ENCODE measurements around the gene PPP1R15A.
"Not testable (repeated sequence)": the region's sequence is repeated elsewhere in the genome, so short reads cannot be mapped to it uniquely, and the experiment has no call there.

PPP1R15A gene

DNA sequence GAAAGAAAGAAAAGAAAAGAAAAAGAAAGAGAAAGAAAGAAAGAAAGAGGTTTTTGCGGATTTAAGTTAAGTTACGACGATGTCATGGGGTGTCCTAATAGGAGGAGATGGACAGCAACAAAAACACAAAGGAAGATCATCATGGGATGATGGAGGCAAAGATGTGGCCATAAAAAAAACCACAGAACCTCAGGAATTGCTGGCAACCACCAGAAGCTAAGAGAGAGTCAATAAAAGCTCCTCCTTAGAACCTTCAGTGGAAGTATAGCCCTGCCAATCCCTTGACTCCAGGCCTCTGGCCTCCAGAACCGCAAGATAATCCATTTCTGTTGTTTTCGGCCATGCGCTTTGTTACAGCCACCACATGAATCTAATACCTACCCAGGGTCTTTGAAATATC lies 15.3 kb upstream of the PPP1R15A start:
- no peak for DNase-seq (ENCODE audit: low read depth, low spot score)
- H3K4me3 ChIP-seq (ENCODE audit: low read length) = no peak overlapping the region

DNA sequence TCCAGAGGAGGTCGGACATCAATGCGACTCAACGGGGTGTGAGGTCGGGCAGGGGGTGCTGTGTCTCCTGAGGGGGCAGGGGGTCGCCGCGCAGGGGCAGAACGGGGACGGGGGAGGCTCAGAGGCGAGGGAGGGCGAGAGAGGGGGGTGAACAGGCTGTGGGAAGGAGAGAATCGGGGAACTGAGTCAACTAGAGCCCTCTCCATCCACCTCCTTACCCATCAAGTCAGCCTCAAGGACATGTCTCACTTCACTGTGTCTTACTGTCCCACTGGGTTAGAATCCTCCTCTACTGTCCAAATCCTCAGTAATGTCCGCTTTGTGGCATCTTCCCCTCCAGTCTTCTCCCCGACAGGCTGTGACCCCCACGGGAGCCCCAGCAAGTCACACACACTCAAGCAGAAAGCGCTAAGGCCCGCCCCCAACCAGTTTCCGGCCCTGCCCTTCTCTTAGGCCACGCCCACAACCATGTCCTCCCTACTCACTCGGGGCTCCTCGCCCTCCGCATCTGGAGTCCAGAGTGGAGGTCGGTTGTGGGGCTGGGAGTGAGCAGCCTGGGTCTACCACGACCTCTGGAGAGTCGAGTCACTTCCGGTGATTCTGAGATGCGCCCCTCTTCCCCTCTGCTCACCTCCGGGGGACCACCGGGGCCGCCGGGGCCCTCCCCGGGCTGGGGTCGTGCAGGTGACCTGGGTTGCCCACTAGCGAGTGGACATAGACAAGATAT lies 13.1 kb upstream of the PPP1R15A start:
- peak; percentile 63 for DNase-seq (ENCODE audit: low read depth, low spot score)
- H3K4me3 ChIP-seq (ENCODE audit: low read length) = peak overlapping the region; percentile 63

DNA sequence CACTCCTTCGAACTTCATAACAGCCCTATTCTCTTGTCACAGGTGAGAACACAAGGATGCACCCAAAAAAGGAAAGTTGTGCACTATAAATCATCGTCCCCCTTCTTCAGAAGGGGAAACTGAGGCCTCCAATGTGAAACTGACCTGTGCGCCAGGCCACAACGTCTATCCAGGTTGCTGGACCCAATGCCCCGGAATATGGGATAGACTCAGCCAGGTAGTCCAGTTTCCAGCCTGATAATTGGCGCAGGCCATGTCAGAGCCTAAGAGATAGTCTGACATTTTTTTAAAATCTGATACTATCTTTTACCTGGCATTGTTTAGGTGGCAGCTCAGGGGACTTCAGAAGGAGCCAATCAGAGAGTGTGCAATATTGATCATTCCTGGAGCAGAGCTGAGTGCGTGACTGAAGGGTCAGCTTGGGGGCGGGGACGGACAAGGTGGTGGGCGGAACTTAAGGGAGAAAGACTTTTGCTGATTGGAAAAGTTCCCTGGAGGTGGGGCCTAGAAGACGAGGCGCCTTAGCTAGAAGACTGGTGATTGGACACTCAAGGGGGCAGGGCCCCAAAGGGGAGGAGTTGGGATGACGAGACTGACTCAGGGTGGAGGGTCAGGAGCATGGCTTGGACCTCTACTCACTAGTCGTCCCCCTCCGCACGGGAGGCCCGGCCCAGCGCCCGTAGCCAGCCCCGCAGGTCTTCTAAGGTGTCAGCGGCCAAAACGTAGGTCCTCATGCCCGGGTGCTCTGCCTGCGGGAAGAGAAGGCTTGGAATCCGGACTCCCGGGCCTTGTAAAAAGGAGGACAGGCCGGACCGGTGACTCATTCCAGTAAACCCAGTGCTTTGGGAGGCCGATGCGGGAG lies 12.3 kb upstream of the PPP1R15A start:
- DNase-seq (ENCODE audit: low read depth, low spot score) = no peak
- peak overlapping the region; percentile 63 for H3K4me3 ChIP-seq (ENCODE audit: low read length)

DNA sequence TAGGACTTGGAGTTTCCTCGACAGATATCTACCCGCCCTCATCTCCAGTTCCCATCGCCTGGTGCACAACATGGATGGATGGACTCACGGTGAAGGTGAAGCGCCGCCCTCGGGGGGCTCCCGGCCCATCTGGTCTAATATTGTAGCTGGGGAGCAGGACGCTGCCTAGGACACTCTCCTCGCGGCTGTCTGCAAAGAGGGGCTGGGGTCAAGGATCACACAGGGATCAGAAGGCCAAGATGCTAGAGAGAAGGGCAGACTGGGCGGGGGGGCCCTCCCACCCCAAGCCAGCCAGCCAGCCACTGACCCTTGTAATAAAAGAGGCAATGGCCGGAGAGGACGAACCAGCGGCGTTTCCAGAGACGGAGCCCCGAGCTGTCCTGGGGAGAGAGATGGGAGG lies 10.9 kb upstream of the PPP1R15A start:
- H3K4me3 ChIP-seq (ENCODE audit: low read length) = no peak overlapping the region
- no peak for DNase-seq (ENCODE audit: low read depth, low spot score)

DNA sequence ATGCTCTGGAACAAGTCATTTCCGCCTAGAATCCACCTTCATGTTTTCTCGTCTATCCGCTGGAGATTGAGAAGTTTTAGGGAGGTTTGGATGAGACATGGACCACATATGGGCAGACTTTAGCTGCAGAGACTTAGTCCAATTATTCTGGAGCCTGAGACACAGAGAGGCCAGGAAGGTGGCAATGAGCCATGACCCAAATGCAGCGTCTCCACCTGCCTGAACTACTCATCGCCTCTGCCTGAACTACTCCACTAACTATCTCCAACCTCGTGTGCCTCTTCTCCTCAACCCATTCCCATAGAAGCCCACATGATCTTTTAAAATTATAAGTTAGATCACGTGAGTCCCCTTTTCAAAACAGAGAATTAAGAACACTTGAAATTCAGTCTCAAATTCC lies 9.4 kb upstream of the PPP1R15A start:
- no peak overlapping the region for H3K4me3 ChIP-seq (ENCODE audit: low read length)
- DNase-seq (ENCODE audit: low read depth, low spot score) = no peak

DNA sequence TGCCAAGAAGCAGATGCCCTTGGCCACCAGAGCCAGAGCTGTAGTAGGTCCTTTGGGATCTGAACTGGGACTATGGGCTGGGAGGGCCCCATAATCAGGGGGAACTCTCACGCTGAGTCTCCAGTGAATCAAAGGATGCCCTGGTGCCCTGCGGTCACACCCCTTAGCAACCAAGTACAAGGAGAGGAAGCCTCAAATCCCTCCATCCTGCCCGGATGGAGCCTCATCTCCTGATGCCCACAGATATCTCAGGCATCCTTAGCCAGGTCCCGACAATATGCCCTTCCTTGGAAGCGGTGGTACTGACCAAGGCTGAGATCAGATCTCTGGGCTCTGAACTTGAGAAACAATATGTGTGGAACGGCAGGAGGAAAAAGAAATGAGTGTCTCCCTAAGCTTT lies 5.5 kb upstream of the PPP1R15A start:
- H3K4me3 ChIP-seq (ENCODE audit: low read length) = no peak overlapping the region
- DNase-seq (ENCODE audit: low read depth, low spot score) = no peak

DNA sequence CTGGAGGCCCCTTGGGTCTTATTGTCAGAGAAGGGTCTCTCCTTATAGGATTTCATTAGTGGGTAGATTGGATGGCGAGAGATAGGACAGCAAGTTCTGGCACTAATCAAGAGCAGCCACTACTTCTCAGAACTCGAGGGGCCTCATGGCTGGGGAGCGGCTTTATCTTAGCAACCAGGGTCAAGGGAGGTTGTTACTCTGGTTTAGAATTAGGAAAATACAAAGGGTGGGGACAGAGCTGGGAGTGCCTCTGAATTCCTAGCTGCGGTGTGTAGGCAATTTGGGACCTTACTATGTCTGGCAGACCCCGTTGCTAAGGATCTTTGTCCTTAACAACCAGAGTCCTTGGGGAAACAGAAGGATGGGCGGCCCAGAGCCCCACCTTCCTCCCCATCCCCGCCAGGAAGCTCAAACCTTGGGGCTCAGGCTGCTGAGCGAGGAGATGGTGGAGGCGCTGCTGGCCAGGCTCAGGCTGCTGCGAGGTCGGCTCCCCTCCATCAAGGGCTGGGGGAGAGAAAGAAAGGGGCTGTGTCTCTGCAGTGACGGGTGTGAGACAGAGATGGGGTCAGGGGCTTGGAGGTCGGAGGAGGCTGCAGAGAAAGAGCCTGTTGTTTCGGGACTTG lies 5.0 kb upstream of the PPP1R15A start:
- no peak overlapping the region for H3K4me3 ChIP-seq (ENCODE audit: low read length)
- DNase-seq (ENCODE audit: low read depth, low spot score) = no peak

DNA sequence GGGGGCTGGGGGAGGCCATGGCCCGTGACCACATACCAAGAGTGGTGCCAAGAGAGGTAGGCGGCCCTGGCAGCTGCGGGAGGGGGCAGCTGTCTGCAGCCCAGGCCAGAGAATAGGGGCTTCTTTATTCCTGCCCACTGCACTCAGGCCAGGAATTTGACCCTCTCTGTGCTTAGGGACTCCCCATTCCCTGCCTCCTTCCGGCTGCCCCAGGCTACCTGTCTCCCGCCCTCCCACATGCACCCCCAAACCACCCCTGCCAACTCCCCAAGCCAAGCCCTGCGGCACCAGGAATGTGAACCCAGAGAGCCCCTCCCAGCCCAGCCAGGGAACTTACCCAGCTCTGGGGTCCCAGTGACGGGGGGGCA lies 4.5 kb upstream of the PPP1R15A start:
- no peak for DNase-seq (ENCODE audit: low read depth, low spot score)
- no peak overlapping the region for H3K4me3 ChIP-seq (ENCODE audit: low read length)

DNA sequence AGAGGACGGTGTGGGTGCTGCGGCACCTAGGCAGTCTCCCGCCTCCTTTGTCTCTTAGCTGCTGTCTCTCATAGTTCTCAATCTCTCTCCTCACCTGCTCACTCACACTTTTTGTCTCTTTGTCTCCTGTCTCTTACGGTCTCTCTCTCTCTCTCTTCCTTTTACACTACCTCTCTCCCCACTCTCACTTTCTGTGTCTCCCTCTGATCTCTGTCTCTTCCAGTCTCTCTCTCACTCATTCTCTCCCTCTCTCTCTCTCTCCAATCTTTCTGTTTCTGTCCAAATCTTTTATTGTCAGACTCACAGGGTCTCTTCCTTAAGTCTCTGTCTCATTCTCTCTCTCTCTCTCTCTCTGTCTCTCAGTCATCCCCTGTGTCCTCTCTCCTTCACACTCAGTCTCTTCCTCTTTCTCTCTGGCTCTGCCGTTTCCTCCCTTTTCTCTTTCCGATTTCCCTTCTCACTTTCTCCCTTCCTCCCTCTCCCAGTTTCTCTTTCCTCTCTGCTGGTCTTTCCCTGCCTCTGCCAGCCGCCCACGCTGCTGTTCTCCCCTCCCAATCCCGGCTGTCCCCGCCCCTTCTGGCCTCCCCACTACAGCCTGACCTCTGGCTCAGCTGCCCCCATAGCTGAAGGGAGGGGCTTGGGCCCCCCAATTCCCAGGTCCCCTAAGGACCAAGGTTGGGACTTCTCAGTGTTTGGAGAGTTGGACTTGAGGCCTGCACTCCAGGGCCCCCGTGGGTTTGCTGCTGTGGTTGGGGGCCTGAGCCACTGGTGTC lies 3.9 kb upstream of the PPP1R15A start, which contains the start of gene PLEKHA4:
Gene PLEKHA4, minus strand, starts transcription at position 504 of the 773 bp plus-strand sequence. CDS start 997 bp downstream, outside the sequence.
- DNase-seq (ENCODE audit: low read depth, low spot score) = no peak
- H3K4me3 ChIP-seq (ENCODE audit: low read length) = no peak within 1 kb of the TSS

DNA sequence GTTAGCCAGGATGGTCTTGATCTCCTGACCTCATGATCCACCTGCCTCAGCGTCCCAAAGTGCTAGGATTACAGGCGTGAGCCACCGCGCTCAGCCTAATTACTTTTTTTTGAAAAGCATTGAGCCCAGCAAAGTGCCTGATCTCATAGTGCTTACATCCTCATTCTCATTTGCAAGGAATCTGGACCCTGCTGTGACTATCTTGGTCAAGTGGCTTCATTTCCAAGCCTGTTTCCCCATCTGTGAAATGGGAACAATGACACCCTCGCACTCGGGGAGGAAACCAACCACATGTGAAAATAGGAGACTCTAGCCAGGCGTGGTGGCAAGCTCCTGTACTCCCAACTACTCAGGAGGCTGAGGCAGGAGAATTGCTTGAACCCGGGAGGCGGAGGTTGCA lies 2.2 kb upstream of the PPP1R15A start:
- no peak for DNase-seq (ENCODE audit: low read depth, low spot score)
- H3K4me3 ChIP-seq (ENCODE audit: low read length) = no peak overlapping the region

DNA sequence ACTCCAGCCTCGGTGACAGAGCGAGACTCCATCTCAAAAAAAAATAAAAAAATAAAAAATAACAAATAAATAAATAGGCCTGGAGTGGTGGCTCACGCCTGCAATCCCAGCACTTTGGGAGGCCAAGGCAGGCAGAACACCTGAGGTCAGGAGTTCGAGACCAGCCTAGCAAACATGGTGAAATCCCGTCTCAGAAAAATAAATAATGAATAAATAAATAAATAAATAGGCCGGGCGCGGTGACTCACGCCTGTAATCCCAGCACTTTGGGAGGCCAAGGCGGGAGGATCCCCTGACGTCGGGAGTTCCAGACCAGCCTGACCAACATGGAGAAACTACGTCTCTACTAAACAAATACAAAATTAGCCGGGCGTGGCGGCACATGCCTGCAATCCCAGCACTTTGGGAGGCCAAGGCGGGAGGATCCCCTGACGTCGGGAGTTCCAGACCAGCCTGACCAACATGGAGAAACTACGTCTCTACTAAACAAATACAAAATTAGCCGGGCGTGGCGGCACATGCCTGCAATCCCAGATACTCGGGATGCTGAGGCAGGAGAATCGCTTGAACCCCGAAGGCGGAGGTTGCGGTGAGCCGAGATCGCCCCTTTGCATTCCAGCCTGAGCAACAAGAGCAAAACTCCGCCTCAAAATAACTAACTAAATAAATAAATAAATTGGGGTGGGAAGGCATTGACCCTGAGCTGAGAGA lies 595 bp upstream of the PPP1R15A start:
- peak overlapping the region; percentile 92 for H3K4me3 ChIP-seq (ENCODE audit: low read length)
- not testable (repeated sequence) for DNase-seq (ENCODE audit: low read depth, low spot score)

DNA sequence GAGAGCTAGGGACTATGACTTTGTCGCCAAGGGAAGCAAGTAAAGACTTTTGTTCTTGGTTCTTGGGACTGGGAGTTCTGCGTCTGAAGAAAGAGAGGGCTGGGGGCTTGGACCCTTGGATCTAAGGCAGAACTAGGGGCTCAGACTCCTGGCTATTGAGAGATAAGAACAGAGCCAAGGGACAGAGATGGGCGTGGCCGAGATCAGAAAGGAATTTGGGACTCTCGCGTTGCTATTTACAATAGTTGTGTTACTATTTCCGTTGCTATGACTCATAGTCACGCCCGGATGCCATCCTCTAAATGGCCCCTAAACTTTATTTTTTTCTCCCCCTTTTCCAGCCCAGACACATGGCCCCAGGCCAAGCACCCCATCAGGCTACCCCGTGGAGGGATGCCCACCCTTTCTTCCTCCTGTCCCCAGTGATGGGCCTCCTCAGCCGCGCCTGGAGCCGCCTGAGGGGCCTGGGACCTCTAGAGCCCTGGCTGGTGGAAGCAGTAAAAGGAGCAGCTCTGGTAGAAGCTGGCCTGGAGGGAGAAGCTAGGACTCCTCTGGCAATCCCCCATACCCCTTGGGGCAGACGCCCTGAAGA lies 759 bp downstream of the PPP1R15A start:
- peak; percentile 72 for DNase-seq (ENCODE audit: low read depth, low spot score)
- peak overlapping the region; percentile 92 for H3K4me3 ChIP-seq (ENCODE audit: low read length)

DNA sequence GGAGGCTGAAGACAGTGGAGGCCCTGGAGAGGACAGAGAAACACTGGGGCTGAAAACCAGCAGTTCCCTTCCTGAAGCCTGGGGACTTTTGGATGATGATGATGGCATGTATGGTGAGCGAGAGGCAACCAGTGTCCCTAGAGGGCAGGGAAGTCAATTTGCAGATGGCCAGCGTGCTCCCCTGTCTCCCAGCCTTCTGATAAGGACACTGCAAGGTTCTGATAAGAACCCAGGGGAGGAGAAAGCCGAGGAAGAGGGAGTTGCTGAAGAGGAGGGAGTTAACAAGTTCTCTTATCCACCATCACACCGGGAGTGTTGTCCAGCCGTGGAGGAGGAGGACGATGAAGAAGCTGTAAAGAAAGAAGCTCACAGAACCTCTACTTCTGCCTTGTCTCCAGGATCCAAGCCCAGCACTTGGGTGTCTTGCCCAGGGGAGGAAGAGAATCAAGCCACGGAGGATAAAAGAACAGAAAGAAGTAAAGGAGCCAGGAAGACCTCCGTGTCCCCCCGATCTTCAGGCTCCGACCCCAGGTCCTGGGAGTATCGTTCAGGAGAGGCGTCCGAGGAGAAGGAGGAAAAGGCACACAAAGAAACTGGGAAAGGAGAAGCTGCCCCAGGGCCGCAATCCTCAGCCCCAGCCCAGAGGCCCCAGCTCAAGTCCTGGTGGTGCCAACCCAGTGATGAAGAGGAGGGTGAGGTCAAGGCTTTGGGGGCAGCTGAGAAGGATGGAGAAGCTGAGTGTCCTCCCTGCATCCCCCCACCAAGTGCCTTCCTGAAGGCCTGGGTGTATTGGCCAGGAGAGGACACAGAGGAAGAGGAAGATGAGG lies 1.5 kb downstream of the PPP1R15A start:
- peak overlapping the region; percentile 92 for H3K4me3 ChIP-seq (ENCODE audit: low read length)
- no peak for DNase-seq (ENCODE audit: low read depth, low spot score)

DNA sequence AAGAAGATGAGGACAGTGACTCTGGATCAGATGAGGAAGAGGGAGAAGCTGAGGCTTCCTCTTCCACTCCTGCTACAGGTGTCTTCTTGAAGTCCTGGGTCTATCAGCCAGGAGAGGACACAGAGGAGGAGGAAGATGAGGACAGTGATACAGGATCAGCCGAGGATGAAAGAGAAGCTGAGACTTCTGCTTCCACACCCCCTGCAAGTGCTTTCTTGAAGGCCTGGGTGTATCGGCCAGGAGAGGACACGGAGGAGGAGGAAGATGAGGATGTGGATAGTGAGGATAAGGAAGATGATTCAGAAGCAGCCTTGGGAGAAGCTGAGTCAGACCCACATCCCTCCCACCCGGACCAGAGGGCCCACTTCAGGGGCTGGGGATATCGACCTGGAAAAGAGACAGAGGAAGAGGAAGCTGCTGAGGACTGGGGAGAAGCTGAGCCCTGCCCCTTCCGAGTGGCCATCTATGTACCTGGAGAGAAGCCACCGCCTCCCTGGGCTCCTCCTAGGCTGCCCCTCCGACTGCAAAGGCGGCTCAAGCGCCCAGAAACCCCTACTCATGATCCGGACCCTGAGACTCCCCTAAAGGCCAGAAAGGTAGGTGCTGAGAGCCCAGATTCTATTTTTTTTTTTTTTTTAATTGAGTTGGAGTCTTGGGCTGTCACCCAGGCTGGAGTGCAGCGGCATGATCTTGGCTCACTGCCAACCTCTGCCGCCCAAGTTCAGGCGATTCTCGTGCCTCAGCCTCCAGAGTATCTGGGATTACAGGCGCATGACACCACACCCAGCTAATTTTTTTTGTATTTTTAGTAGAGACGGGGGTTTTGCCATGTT lies 2.3 kb downstream of the PPP1R15A start:
- no peak overlapping the region for H3K4me3 ChIP-seq (ENCODE audit: low read length)
- no peak for DNase-seq (ENCODE audit: low read depth, low spot score)

DNA sequence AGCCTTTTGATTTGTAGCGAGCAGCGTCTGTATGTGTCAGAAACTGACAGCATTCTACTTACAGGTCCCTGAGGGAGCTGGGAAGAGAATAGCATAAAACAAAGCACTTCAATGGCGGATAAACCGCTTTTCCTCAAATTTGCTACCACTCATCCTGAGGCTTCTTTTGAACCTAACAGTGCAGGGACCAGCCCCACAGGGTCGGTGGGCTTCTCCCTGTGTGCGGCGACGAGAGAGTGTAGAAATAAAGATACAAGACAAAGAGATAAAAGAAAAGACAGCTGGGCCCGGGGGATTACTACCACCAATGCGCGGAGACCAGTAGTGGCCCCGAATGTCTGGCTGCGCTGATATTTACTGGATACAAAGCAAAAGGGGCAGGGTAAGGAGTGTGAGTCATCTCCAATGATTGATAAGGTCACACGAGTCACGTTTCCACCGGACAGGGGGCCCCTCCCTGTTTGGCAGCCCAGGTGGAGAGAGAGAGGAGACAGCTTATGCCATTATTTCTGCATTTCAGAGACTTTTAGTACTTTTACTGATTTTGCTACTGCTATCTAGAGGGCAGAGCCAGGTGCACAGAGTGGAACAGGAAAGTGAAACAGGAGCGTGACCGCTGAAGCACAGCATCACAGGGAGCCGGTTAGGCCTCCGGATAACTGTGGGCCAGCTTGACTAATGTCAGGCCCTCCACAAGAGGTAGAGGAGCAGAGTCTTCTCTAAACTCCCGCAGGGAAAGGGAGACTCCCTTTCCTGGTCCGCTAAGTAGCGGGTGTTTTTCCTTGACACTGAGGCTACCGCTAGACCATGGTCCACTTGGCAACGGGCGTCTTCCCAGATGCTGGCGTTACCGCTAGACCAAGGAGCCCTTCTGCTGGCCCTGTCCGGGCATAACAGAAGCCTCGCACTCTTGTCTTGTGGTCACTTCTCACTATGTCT lies 4.1 kb downstream of the PPP1R15A start:
- not testable (repeated sequence) for H3K4me3 ChIP-seq (ENCODE audit: low read length); DNase-seq (ENCODE audit: low read depth, low spot score)

DNA sequence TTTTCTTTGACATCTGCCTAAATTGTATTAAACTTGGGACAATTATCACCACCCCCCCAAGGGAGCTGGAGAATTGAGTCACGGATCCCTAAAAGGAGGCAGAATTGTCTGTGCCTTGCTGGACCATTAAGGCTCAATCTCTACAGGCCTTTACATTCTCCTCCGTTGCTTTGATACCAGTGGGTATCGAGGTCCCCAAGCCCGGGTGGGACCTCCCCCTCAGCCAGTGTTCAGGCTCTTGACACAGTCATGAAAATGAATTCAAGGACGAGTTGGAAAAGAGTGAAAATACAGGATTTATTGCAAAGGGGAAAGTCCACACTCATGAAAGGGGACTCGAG lies 5.6 kb downstream of the PPP1R15A start:
- H3K4me3 ChIP-seq (ENCODE audit: low read length) = no peak overlapping the region
- no peak for DNase-seq (ENCODE audit: low read depth, low spot score)
